Upper lobe of right lung (tissue), 1 donor: ENCODE results near the gene THOC7. TPM values are rescaled to one million over a fixed set of nuclear protein-coding genes. Genes with fewer than 3 reads are reported as not detected.

Source experiments
- ATAC-seq: fragments of 200-7000 bp; cut with Tn5 transposase; one replicate; pipeline ENCODE4 v1.9.1; 2020; ENCODE audit warnings: mild to moderate bottlenecking, moderate library complexity
- DNase-seq: peaks from one replicate; pipeline ENCODE4 v3.0.0-alpha.2; 2020
- H3K27ac ChIP-seq: fragments of 200-600 bp; one replicate; pipeline ENCODE4 v1.8.0; 2022
- H3K27me3 ChIP-seq: fragments of 200-600 bp; one replicate; pipeline ENCODE4 v1.8.0; 2022; ENCODE audit warnings: mild to moderate bottlenecking
- H3K36me3 ChIP-seq: fragments of 200-600 bp; one replicate; pipeline ENCODE4 v1.8.0; 2022
- H3K4me1 ChIP-seq: fragments of 200-600 bp; one replicate; pipeline ENCODE4 v1.8.0; 2022
- H3K4me3 ChIP-seq: fragments of 200-600 bp; one replicate; pipeline ENCODE4 v1.8.0; 2022; ENCODE audit warnings: mild to moderate bottlenecking
- H3K9me3 ChIP-seq: fragments of 200-600 bp; one replicate; pipeline ENCODE4 v1.8.0; 2022
- CTCF ChIP-seq: fragments of 200-600 bp; IDR thresholded peaks from one replicate; pipeline ENCODE4 v1.8.0; 2022; ENCODE audit warnings: antibody characterized with exemption
- intact Hi-C: fragments of 100-400 bp; cut with DNase I; formaldehyde crosslinking; loops from one replicate; pipeline ENCODE4 v1.11.0; 2022
- total RNA-seq: library from RNA; stranded (reverse); fragmentation: NEBNext Ultra II Directional; extraction: Animal tissue kit (Norgen Biotek cat#: 25700); gene quantifications from one replicate; pipeline ENCODE4 v1.2.1, GENCODE V29; 2021
- donor health status: DM: no; HTN: yes; CAD: no; lungs with severe emphysema.

Gene THOC7
- total RNA-seq, 1 donor from 2014 or later, result 46.9 TPM

GRCh38 chr3:63791974-63792373 lies 71.6 kb downstream of the THOC7 start:
- DNase-seq, result no peak
- no peak for ATAC-seq

More at GRCh38 chr3:63791974-63792373, 71.6 kb downstream of the THOC7 start:
- Histone ChIP-seq H3K27me3 (no peaks in the 10 kb centered on the region), H3K9me3 (no peaks in the 10 kb centered on the region), H3K36me3 (no peaks in the 10 kb centered on the region), H3K27ac (no peak overlapping the region), H3K4me1 (no peaks in the 10 kb centered on the region), H3K4me3 (no peak overlapping the region)
- intact Hi-C loops, result no loop called here
- TF ChIP-seq CTCF, result peak; percentile 23

Other genes starting within 250 kb of the THOC7 start
- gene SNTN, start 211.1 kb downstream of the THOC7 start, total RNA-seq, result not detected
- not detected for gene C3orf49, start 44.5 kb downstream of the THOC7 start, total RNA-seq
- gene ATXN7, start 62 bp upstream of the THOC7 start, total RNA-seq, result 35.5 TPM
- not detected for gene SCAANT1, start 48.6 kb upstream of the THOC7 start, total RNA-seq
- 52.2 TPM for gene PSMD6, start 159.7 kb upstream of the THOC7 start, total RNA-seq